PC-9 (cell line): ENCODE measurements around the gene GPD1. TPM values are rescaled to one million over a fixed set of nuclear protein-coding genes. Genes with fewer than 3 reads are reported as not detected.
"Not testable (repeated sequence)": the region's sequence is repeated elsewhere in the genome, so short reads cannot be mapped to it uniquely, and the experiment has no call there.

Experiments
- BruUV-seq: library from RNA; stranded (reverse); fragments of 400-500 nt; replicated peaks from 2 replicates; lab custom pipeline; 2021; lab: Mats Ljungman, UMichigan
- CTCF ChIA-PET: fragments of 300-600 bp; sonication (Branson Sonifier 250); formaldehyde crosslinking; loops from one replicate; lab custom pipeline; 2022; ENCODE audit warnings: antibody characterized with exemption; lab: Charles Lee
- POLR2A ChIA-PET: fragments of 300-600 bp; sonication (Branson Sonifier 250); formaldehyde crosslinking; loops from one replicate; lab custom pipeline; 2022; ENCODE audit warnings: antibody characterized with exemption; ENCODE audit not compliant: unreplicated experiment; lab: Charles Lee
- DNase-seq, 2 experiments: peaks; one replicate each; pipeline versions ENCODE4 v3.0.0 to v3.0.0-alpha.2; 2015 to 2022; ENCODE audit warnings: mixed read lengths in 1 of 2
- H2AFZ ChIP-seq: fragments of 200-600 bp; sonication (generic); 2 replicates; pipeline ENCODE4 v1.8.1; 2017; ENCODE audit warnings: antibody characterized with exemption
- H3F3A ChIP-seq: fragments of 200-600 bp; sonication (generic); 2 replicates; pipeline ENCODE4 v1.8.1; 2017; ENCODE audit warnings: antibody characterized with exemption, mild to moderate bottlenecking, low read depth; ENCODE audit not compliant: insufficient read depth
- H3K27ac ChIP-seq: fragments of 200-600 bp; sonication (generic); 2 replicates; pipeline ENCODE4 v1.6.1; 2016; ENCODE audit warnings: mixed run types
- H3K27me3 ChIP-seq: fragments of 200-600 bp; sonication (generic); 2 replicates; pipeline ENCODE4 v1.6.1; 2016; ENCODE audit warnings: low read depth, mixed run types; ENCODE audit not compliant: insufficient read depth
- H3K36me3 ChIP-seq: fragments of 200-600 bp; sonication (generic); 2 replicates; pipeline ENCODE4 v1.6.1; 2016; ENCODE audit warnings: low read depth, mixed run types
- H3K4me1 ChIP-seq: fragments of 200-600 bp; sonication (generic); replicated peaks from 2 replicates; pipeline ENCODE4 v1.6.1; 2016; ENCODE audit warnings: mixed run types; ENCODE audit not compliant: insufficient read depth
- H3K4me2 ChIP-seq: fragments of 200-600 bp; sonication (generic); 2 replicates; pipeline ENCODE4 v1.6.1; 2017; ENCODE audit warnings: mixed run types
- H3K4me3 ChIP-seq: fragments of 200-600 bp; sonication (generic); 2 replicates; pipeline ENCODE4 v1.6.1; 2016; ENCODE audit warnings: mixed run types
- H3K79me2 ChIP-seq: fragments of 200-600 bp; sonication (generic); 2 replicates; pipeline ENCODE4 v1.6.1; 2017; ENCODE audit warnings: low read depth, mixed run types
- H3K9me2 ChIP-seq: fragments of 200-600 bp; sonication (generic); 2 replicates; pipeline ENCODE4 v1.8.1; 2017; ENCODE audit warnings: mild to moderate bottlenecking; ENCODE audit not compliant: insufficient read depth
- H3K9me3 ChIP-seq: fragments of 200-600 bp; sonication (generic); 2 replicates; pipeline ENCODE4 v1.8.1; 2016; ENCODE audit warnings: low read depth; ENCODE audit not compliant: insufficient read depth
- H4K20me1 ChIP-seq: fragments of 200-600 bp; sonication (generic); 2 replicates; pipeline ENCODE4 v1.8.1; 2017; ENCODE audit not compliant: insufficient read depth
- CTCF ChIP-seq: fragments of 200-600 bp; sonication (generic); conservative IDR thresholded peaks from 2 replicates; pipeline ENCODE4 v1.6.1; 2017; ENCODE audit warnings: mixed run types, antibody characterized with exemption, mild to moderate bottlenecking, moderate library complexity
- EZH2 ChIP-seq: fragments of 200-600 bp; sonication (generic); IDR thresholded peaks from 2 replicates; pipeline ENCODE4 v1.8.0; 2017; ENCODE audit warnings: antibody characterized with exemption, low read depth
- intact Hi-C: fragments of 100-400 bp; cut with micrococcal nuclease; formaldehyde crosslinking; loops from one replicate; pipeline ENCODE4 v1.10.0; 2022; ENCODE audit not compliant: unreplicated experiment
- total RNA-seq: library from RNA; stranded (reverse); gene quantifications from 2 replicates; pipeline ENCODE4 v1.2.3, GENCODE V29; 2021

GPD1 gene
- total RNA-seq, 1 experiment from 2014 or later: 0.24 TPM

- Histone ChIP-seq H3K27me3 (no peaks in the 10 kb centered on the region), H3K4me1 (peaks cover 12% of the 10 kb centered on the region; the same call in 1 of the 2 replicates), H3K4me2 (no peak overlapping the region), H3K79me2 (peaks cover 12% of the 10 kb centered on the region), H3K27ac (no peak overlapping the region), H3K9me3 (no peaks in the 10 kb centered on the region), H3K4me3 (no peak overlapping the region), H3F3A (peaks cover 5% of the 10 kb centered on the region; the same call in 1 of the 2 replicates), H3K9me2 (no peaks in the 10 kb centered on the region), H3K36me3 (no peaks in the 10 kb centered on the region), H2AFZ (no peak overlapping the region), H4K20me1 (no peaks in the 10 kb centered on the region)
- no peak for DNase-seq
- ChIA-PET CTCF (no interaction called here), POLR2A (no interaction called here)
- intact Hi-C loops: loop anchor here (10.0 kb wide), 1 partner anchor 324 kb away; the partner anchor contains the start of gene LARP4
- BruUV-seq: no TSS peak
- no peak for TF ChIP-seq EZH2
- no peak for TF ChIP-seq CTCF
Observed at GRCh38 chr12:50081096-50081808, 22.6 kb upstream of the GPD1 start.

GRCh38 chr12:50082644-50083043 lies 21.2 kb upstream of the GPD1 start:
- no peaks in the 10 kb centered on the region for H3K36me3 ChIP-seq
- H3K9me2 ChIP-seq: no peaks in the 10 kb centered on the region
- DNase-seq: no peak
- H3K4me2 ChIP-seq: no peak overlapping the region
- H3K4me3 ChIP-seq: no peak overlapping the region
- CTCF ChIA-PET: no interaction called here
- no peak overlapping the region for H3K27ac ChIP-seq
- H2AFZ ChIP-seq: no peak overlapping the region
- BruUV-seq: no TSS peak
- H3K9me3 ChIP-seq: no peaks in the 10 kb centered on the region
- H4K20me1 ChIP-seq: no peaks in the 10 kb centered on the region
- H3K79me2 ChIP-seq: peaks cover 12% of the 10 kb centered on the region
- H3K27me3 ChIP-seq: no peaks in the 10 kb centered on the region
- H3K4me1 ChIP-seq: peaks cover 12% of the 10 kb centered on the region
- peaks cover 8% of the 10 kb centered on the region for H3F3A ChIP-seq
- intact Hi-C loops: loop anchor here (10.0 kb wide), 1 partner anchor 322 kb away; the partner anchor contains the start of gene LARP4
- POLR2A ChIA-PET: no interaction called here
- TF ChIP-seq CTCF (no peak), EZH2 (no peak)

GRCh38 chr12:50083301-50083700 lies 20.5 kb upstream of the GPD1 start:
- H3K79me2 ChIP-seq: peaks cover 12% of the 10 kb centered on the region
- peaks cover 15% of the 10 kb centered on the region for H3F3A ChIP-seq
- TF ChIP-seq EZH2 (no peak), CTCF (no peak)
- ChIA-PET POLR2A (no interaction called here), CTCF (no interaction called here)
- BruUV-seq: TSS peak; percentile 26
- H3K36me3 ChIP-seq: no peaks in the 10 kb centered on the region
- H3K4me2 ChIP-seq: peak overlapping the region; percentile 99
- intact Hi-C loops: loop anchor here (10.0 kb wide), 1 partner anchor 322 kb away; the partner anchor contains the start of gene LARP4
- no peak overlapping the region for H3K27ac ChIP-seq
- H4K20me1 ChIP-seq: no peaks in the 10 kb centered on the region
- no peak for DNase-seq
- H3K27me3 ChIP-seq: no peaks in the 10 kb centered on the region
- no peaks in the 10 kb centered on the region for H3K9me2 ChIP-seq
- H3K4me1 ChIP-seq: peaks cover 18% of the 10 kb centered on the region
- no peaks in the 10 kb centered on the region for H3K9me3 ChIP-seq
- H3K4me3 ChIP-seq: no peak overlapping the region
- no peak overlapping the region for H2AFZ ChIP-seq

GRCh38 chr12:50084409-50084774 lies 19.4 kb upstream of the GPD1 start:
- not testable (repeated sequence) for H3K36me3 ChIP-seq, H3K9me2 ChIP-seq, BruUV-seq, H3K27me3 ChIP-seq, DNase-seq, H4K20me1 ChIP-seq, H3K9me3 ChIP-seq
- Histone ChIP-seq H3F3A (peaks cover 24% of the 10 kb centered on the region), H2AFZ (peak overlapping the region; percentile 99), H3K4me2 (peak overlapping the region; percentile 99), H3K4me1 (peaks cover 28% of the 10 kb centered on the region), H3K79me2 (peaks cover 12% of the 10 kb centered on the region), H3K27ac (peak overlapping the region; percentile 69), H3K4me3 (peak overlapping the region; percentile 99)
- POLR2A ChIA-PET: interaction anchor here (0.5 to 1.0 kb wide), 18 partner anchors 10 to 918 kb away, joined by 3 to 35 read pairs (median 7); partner anchors contain the start of genes CERS5 and COX14
- CTCF ChIA-PET: interaction anchor here (0.6 to 2.5 kb wide), 7 partner anchors 26 to 999 kb away, joined by 3 to 21 read pairs (median 5); partner anchors contain the start of genes COX14 and CSRNP2
- intact Hi-C loops: loop anchor here (2.0 to 10.0 kb wide), 2 partner anchors 26 to 320 kb away; partner anchors contain the start of gene LARP4
